ENCODE results near the gene PODXL2. TPM values are rescaled to one million over a fixed set of nuclear protein-coding genes. Genes with fewer than 3 reads are reported as not detected.
"Not testable (repeated sequence)": the region's sequence is repeated elsewhere in the genome, so short reads cannot be mapped to it uniquely, and the experiment has no call there.

Gene PODXL2
- polyA plus RNA-seq, 1 donor from 2014 or later: 9.1 TPM

DNA sequence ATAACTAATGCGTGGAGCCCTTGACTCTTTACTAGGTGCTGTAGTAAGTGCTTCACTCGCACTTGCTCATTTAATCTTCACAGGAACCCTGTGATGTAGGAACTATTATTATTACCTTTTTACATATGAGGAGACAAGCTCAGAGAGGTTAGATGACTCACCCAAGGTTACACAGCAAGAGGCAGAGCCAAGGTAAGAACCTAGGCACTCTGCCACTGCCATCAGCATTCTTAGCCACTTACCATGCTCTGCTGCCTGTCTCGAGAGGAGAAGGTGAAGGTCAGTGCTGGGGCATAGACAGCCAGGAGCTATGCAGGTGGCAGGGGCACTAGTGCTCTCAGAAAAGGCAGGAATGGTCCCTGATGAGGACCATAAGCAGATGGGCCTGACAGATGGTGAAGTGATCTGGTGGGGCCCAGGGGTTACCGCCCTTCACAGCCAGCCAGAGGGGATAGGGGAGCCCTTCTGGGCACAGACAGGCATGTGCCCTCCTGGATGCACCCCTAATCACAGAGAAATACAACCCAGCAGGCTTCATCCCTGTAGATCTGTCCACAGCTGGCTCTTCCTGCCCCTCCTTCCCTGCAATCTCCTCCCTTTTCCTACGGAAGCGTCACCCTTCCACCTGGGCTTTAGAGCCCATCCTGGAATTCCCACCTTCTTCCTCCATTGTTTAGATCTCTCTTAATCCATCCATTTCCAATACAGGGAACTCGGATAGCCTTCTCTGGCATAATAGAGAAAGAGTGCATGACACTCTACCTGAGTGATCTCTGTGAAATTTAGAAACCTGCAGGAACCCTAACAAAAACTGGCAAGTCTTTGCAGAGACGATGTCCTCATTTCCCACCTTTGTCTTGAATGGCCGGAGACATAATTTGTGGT lies 70.7 kb downstream of the PODXL2 start:
- peak overlapping the region in 2 of 3 donors; percentile 18 to 80 for H3K27ac Mint-ChIP-seq
- H3K27me3 Mint-ChIP-seq: peaks cover 1% of the 10 kb centered on the region
- H3K4me3 Mint-ChIP-seq: peak overlapping the region in 1 of 4 donors; percentile 34
- H3K9me3 Mint-ChIP-seq: no peaks in the 10 kb centered on the region
- H3K36me3 Mint-ChIP-seq: peaks cover 4% of the 10 kb centered on the region
- H3K4me1 Mint-ChIP-seq: peaks cover 6 to 9% (median 7%) of the 10 kb centered on the region in 3 donors

DNA sequence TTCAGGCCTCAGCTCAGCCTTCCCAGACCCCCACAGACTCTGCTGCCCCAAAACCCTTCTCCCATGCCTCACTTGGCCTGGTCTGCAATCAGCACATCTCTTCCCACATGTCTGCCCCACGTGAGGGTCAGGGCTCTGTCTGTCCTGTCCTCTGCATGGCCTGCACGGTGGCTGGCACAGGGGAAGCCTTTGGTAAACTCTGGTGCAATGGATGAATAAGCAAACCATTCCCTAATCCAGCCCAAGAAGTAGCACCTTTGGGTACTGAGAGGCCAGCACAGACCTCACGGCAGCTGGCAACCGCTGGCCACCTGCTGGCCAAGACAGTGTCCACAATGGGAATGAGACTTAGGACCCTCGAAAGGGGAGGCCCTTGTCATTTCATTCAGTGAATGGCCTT lies 71.4 kb downstream of the PODXL2 start:
- H3K27me3 Mint-ChIP-seq: peaks cover 1% of the 10 kb centered on the region
- H3K27ac Mint-ChIP-seq: peak overlapping the region in 1 of 3 donors; percentile 80
- H3K4me1 Mint-ChIP-seq: peaks cover 6 to 9% (median 7%) of the 10 kb centered on the region in 3 donors
- no peaks in the 10 kb centered on the region for H3K9me3 Mint-ChIP-seq
- H3K4me3 Mint-ChIP-seq: peak overlapping the region in 1 of 4 donors; percentile 34
- H3K36me3 Mint-ChIP-seq: peaks cover 7% of the 10 kb centered on the region

DNA sequence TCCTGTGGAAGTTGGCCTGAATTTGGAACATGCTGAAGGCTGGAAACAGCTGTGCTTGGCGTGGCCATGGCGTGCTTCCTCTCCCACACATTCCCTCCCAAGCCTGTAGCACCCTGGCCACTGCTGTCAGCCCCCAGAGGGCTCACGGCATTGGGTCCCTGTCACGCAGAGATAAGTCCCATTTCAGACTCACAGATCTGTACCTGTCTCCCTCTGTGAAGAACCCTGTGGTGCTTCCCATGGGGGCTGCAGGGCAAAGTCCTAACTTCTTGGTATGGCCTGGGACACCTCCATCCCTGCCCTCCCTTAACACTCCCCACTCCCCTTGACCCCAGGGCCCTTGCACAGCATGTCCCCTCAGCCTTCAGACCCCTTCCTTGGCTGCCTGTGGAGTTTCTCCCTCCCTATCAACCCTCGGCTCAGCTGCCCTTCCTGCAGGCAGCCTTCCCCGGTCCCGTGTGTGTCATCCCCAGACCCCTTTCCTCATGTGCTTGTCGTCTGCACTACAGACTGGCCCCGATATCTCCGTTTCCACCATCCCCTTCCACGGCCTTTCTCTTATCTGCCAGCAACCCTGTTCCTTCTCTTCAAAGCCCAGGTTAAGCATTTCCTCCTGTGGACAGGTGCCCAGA lies 72.4 kb downstream of the PODXL2 start:
- peak overlapping the region in 1 of 3 donors; percentile 69 for H3K27ac Mint-ChIP-seq
- no peaks in the 10 kb centered on the region for H3K9me3 Mint-ChIP-seq
- H3K27me3 Mint-ChIP-seq: peaks cover 1% of the 10 kb centered on the region
- peaks cover 7% of the 10 kb centered on the region for H3K36me3 Mint-ChIP-seq
- no peak overlapping the region for H3K4me3 Mint-ChIP-seq
- H3K4me1 Mint-ChIP-seq: peaks cover 6 to 7% (median 6%) of the 10 kb centered on the region in 3 donors

DNA sequence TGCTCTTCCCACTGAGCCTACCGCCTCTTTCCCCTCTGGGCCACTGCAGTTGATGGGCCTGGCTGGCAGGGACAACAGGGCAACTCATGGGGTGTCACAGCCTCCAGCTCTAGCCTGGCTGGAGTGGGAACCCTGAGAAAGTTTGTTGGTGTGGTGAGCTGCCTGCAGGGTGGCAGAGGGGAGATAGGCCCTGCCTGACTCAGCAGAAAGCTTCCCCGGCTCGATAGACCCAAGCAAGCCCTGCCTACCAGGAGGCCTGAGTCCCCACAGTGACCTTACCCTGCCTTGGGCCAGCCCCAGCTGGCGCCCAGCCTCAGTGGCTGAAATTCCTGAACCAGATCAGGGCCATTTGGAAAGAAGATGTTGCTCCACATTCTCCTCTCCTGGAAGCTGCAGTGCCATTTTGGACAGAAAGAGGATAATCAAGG lies 73.2 kb downstream of the PODXL2 start:
- Mint-ChIP-seq H3K4me3 (no peak overlapping the region), H3K36me3 (peaks cover 7% of the 10 kb centered on the region), H3K9me3 (no peaks in the 10 kb centered on the region), H3K4me1 (peaks cover 4 to 7% (median 5%) of the 10 kb centered on the region in 3 donors), H3K27me3 (peaks cover 1% of the 10 kb centered on the region), H3K27ac (no peak overlapping the region)

DNA sequence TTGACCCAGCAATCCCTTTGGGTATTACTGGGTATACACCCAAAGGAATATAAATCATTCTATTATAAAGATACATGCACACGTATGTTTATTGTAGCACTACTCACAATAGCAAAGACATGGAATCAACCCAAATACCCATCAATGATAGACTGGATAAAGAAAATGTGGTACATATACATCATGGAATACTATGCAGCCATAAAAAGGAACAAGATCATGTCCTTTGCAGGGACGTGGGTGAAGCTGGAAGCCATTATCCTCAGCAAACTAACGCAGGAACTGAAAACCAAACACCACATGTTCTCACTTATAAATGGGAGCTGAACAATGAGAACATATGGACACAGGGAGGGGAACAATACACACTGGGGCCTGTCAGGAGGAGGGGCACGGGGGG lies 75.9 kb downstream of the PODXL2 start:
- not testable (repeated sequence) for H3K4me1 Mint-ChIP-seq, H3K27ac Mint-ChIP-seq, H3K9me3 Mint-ChIP-seq, H3K27me3 Mint-ChIP-seq, H3K36me3 Mint-ChIP-seq, H3K4me3 Mint-ChIP-seq

DNA sequence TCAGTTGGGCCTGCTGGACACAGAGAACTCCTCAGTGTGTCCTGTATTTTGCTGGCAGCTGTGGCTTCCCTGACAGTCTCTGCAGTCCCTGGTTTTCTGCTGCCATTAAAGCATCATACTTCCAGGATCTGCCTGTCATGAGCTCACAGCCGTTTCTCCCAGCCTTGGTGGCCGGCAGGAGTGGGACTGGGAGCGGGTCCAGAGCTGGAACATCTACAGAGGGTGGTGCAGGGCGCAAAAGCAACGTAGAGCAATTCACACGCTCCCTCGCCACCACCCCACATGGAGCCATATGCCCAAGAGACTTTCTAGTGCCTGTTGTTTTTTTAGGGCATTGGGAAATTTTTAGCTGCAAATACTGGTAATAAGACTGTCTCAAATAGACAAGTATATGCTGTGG lies 77.3 kb downstream of the PODXL2 start:
- Mint-ChIP-seq H3K9me3 (no peaks in the 10 kb centered on the region), H3K4me3 (no peak overlapping the region), H3K27me3 (no peaks in the 10 kb centered on the region), H3K36me3 (peaks cover 7% of the 10 kb centered on the region), H3K4me1 (no peaks in the 10 kb centered on the region), H3K27ac (no peak overlapping the region)

DNA sequence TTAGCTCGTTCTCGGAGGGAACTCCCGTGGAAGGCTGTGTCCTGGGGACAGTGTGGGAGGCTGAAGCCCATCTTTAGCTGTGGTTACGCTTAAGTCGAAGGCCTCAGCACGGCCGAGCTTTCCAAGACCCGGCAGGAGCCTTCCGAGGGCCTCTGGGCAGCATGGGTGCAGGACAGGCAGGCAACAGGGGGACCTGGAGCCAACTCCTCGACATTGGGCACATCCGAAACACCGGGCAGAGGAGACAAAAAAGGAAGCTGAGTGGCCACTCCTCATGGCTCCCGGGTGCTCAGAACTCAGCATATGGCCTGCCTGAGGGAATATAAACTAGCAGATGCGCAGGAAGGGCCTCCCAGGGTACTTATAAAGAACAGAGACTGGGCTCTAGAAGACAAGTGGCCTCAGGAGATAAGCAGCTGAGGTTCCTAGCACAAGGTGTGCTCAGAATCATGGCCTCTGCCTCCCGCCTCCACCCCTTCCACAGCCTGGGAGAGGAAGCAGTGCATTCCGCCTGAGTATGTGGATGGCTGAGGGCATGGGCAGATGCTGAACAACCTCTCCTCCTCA lies 77.9 kb downstream of the PODXL2 start:
- Mint-ChIP-seq H3K4me3 (no peak overlapping the region), H3K27ac (no peak overlapping the region), H3K27me3 (no peaks in the 10 kb centered on the region)

DNA sequence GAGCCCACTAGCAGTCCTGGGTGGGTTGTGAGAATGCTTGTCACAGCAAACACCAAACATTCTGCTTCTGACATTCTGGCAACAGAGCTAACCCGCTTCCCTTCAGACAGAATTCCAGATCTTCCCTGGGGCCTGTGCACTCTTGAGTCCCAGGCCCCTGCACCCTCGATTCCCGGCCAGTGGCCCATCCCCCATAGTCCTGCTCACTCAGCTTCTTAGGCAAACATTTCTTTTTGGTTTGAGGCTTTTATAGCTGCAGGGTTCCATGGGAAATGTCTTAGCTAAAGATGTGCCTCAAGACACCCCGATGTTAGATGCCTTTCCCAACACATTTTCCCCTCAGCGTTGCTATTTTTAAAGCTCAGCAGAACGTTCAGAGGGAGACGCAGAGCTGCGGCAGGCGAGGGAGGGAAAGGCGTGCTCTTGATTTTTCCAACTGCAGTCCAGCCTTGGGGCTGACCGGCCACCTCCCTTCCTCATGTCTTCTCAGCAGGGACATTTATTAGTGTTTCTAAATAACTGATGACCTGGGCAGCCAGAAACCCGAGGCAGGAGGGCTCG lies 78.9 kb downstream of the PODXL2 start:
- Mint-ChIP-seq H3K27ac (no peak overlapping the region), H3K4me1 (no peaks in the 10 kb centered on the region), H3K36me3 (peaks cover 7% of the 10 kb centered on the region), H3K9me3 (no peaks in the 10 kb centered on the region), H3K27me3 (no peaks in the 10 kb centered on the region), H3K4me3 (no peak overlapping the region)

More for the DNA sequence above, 77.9 kb downstream of the PODXL2 start:
- no peaks in the 10 kb centered on the region for H3K4me1 Mint-ChIP-seq
- H3K9me3 Mint-ChIP-seq: no peaks in the 10 kb centered on the region
- H3K36me3 Mint-ChIP-seq: peaks cover 7% of the 10 kb centered on the region

DNA sequence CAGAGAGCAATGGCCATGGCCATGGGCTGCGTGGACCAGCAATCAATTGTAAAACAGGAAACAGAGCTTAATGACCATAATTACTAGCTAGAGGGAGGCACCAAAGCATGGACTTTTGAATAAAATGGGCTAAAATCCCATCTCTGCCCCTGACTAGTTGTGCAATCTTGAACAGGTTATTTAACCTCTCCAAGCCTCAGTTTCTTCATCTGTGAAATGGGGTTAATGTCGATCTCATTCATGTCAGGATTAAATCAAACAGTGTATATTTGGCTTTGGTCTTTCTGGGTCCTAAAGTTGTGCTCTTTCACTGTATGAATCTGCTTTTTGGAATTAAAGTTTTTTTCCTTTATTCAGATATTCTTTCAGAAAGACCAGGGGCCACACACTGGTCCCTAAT lies 79.9 kb downstream of the PODXL2 start:
- H3K4me3 Mint-ChIP-seq: no peak overlapping the region
- no peaks in the 10 kb centered on the region for H3K9me3 Mint-ChIP-seq
- H3K27me3 Mint-ChIP-seq: no peaks in the 10 kb centered on the region
- H3K36me3 Mint-ChIP-seq: peaks cover 7% of the 10 kb centered on the region
- no peaks in the 10 kb centered on the region for H3K4me1 Mint-ChIP-seq
- H3K27ac Mint-ChIP-seq: no peak overlapping the region

DNA sequence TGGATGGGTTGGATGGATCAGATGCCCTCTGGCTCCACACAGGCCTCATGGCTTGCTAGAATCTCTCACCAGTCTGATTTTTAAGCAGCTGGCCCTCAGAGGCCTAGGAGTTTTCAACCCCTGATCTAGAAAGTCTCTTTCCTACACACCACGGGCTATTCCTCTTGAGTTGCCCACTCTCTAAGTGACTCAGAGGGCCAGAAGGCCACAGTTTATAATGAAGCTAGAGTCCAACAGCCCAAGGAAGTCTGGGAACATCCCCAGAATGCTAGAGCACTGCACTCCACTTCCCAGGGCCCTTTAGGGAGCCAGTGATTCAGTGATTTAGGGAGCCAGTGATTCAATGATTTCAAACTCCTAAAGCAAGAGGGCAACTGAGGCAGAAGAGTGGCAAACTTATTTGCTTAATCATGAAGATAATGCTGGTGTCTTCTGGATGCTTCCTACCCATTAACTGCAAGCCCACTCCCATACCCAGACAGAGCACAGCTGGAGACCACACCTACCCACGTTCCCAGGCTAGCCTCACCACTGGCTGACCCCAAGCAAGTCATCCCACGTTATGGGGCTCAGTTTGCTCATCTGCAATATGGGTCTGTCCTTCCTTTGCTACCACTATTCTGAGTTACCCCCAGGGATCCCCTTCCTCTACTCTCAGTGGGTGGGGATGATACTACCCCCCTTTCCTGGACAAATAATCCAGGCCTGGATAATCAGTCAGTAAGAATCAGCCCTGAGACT lies 80.5 kb downstream of the PODXL2 start:
- H3K4me1 Mint-ChIP-seq: no peaks in the 10 kb centered on the region
- H3K36me3 Mint-ChIP-seq: peaks cover 3% of the 10 kb centered on the region
- H3K9me3 Mint-ChIP-seq: no peaks in the 10 kb centered on the region
- no peak overlapping the region for H3K4me3 Mint-ChIP-seq
- H3K27me3 Mint-ChIP-seq: no peaks in the 10 kb centered on the region
- no peak overlapping the region for H3K27ac Mint-ChIP-seq

DNA sequence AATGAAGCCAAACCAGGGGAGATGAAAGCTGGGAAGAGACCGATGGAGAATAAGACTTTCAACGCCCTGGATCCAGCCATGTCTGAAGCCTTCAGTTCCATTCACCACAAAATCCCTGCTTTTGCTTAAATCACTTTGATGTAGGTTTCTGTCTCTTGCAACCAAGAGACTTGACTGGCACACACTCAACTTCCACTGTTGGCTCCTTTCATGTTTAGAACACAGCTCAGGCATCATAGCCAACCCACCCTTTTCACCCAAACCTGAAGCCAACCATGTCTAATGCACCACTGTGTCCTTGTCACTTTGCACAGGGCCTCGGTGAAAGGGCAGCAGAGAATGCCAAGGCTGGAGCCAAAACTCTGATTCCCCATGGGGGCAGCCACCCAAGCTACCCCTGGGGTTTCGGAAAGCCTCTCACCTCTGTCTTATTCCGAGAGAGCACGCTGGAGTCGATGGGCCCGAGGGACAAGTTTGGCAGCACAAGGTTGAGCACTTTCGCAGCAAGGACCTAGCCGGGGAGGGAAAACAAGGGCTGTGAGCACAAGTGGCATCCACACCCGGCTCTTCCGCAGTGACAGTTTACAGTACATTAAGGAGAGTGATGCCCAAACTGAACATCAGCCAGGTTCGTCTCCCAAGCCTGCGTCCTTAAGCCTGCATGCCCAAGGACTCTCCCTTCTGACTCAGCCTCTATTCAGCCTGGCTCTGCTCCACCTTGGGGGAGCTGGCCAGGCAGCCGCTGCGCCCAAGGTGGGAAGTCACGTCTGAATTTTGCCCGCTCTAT lies 81.4 kb downstream of the PODXL2 start:
- H3K36me3 Mint-ChIP-seq: no peaks in the 10 kb centered on the region
- no peaks in the 10 kb centered on the region for H3K27me3 Mint-ChIP-seq
- H3K27ac Mint-ChIP-seq: no peak overlapping the region
- no peak overlapping the region for H3K4me3 Mint-ChIP-seq
- no peaks in the 10 kb centered on the region for H3K4me1 Mint-ChIP-seq
- H3K9me3 Mint-ChIP-seq: no peaks in the 10 kb centered on the region

DNA sequence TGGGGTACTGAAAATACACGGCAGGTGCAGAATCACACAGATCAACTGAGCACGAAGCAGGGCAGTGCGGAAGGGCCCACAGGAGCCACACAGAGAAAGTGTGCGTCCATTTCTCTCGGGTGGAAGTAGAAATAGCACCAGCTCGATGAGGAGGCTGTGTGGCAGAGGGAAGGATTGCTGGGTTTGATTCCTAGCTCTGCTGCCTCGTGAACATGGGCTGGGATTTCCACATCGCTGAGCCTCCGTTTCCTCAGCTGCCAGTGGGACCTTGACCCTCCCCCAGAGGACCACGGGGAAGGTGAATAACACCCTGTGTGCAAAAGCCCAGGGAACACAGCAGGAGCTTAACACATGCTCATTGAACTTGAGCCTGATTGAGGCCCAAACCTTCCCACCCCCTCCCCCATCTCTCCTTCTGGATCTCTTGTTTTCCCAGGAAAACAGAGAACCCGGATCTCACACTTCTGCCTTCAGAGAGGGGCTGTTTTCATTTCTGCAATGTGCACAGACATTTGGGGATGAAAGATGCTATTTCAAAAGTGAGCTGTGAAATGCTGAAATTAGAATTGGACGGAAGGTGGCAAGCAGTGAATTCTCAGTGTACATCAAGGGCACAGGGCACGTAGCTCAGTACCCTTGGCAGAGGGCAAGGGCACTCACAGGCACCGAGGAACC lies 82.2 kb downstream of the PODXL2 start:
- Mint-ChIP-seq H3K27ac (no peak overlapping the region), H3K27me3 (no peaks in the 10 kb centered on the region), H3K4me3 (no peak overlapping the region), H3K9me3 (no peaks in the 10 kb centered on the region), H3K4me1 (no peaks in the 10 kb centered on the region), H3K36me3 (no peaks in the 10 kb centered on the region)

DNA sequence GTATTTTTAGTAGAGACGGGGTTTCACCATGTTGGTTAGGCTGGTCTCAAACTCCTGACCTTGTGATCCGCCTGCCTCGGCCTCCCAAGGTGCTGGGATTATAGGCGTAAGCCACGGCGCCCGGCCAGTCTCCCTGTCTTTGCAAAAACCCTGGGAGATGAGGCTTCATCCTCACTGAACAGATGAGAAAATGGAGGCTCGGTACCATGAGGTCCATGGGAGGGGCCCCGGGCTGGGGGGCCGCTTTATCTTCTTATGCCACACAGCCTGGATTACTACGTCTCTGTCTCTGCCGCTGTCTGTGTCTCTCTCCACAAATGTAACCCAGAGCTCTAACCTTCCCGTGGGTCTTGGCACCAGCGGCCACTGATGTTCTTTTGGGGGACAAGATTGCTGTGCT lies 82.9 kb downstream of the PODXL2 start:
- Mint-ChIP-seq H3K27me3 (no peaks in the 10 kb centered on the region), H3K27ac (no peak overlapping the region), H3K4me3 (no peak overlapping the region), H3K36me3 (no peaks in the 10 kb centered on the region), H3K4me1 (no peaks in the 10 kb centered on the region), H3K9me3 (no peaks in the 10 kb centered on the region)

DNA sequence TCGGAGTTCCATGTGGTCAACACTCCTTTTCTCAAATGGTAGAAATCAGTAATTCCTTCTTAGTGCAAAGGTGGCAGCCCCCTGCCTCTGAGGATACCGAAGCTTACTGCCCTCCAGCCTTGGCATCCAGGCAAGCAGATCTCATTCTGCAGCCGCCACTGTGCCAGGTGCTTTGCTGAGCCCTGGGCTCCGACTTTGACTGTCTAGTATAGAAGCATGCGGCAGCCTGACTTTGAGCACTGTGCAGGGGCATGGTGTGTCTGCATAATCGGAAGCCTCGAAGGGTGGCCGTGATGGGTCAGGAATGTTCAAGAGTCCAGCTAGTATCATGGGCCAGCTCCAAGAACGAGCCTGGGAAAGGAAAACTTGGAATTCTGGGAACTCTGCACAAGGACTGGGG lies 83.5 kb downstream of the PODXL2 start:
- H3K4me3 Mint-ChIP-seq: no peak overlapping the region
- no peaks in the 10 kb centered on the region for H3K9me3 Mint-ChIP-seq
- no peak overlapping the region for H3K27ac Mint-ChIP-seq
- no peaks in the 10 kb centered on the region for H3K27me3 Mint-ChIP-seq
- no peaks in the 10 kb centered on the region for H3K4me1 Mint-ChIP-seq
- H3K36me3 Mint-ChIP-seq: no peaks in the 10 kb centered on the region
